HG03039 (cell line): Measurements from ENCODE around the gene PRG2.
"Not testable (repeated sequence)": the region's sequence is repeated elsewhere in the genome, so short reads cannot be mapped to it uniquely, and the experiment has no call there.

ENCODE experiments used
- ATAC-seq: cut with Tn5 transposase; IDR thresholded peaks from one replicate; pipeline ENCODE4 v1.9.1; 2021; ENCODE audit warnings: mild to moderate bottlenecking, moderate library complexity; ENCODE audit not compliant: unreplicated experiment

Gene PRG2

GRCh38 chr11:57421066-57421465 lies 30.6 kb upstream of the PRG2 start:
- no peak for ATAC-seq

- ATAC-seq: no peak
Measured at GRCh38 chr11:57419146-57419545, 28.7 kb upstream of the PRG2 start.

GRCh38 chr11:57418131-57418530 lies 27.7 kb upstream of the PRG2 start:
- no peak for ATAC-seq

GRCh38 chr11:57417056-57417455 lies 26.6 kb upstream of the PRG2 start:
- ATAC-seq: no peak

GRCh38 chr11:57416436-57416835 lies 26.0 kb upstream of the PRG2 start:
- no peak for ATAC-seq

- ATAC-seq: no peak
Measured at GRCh38 chr11:57414612-57415212, 24.3 kb upstream of the PRG2 start.

GRCh38 chr11:57413681-57414080 lies 23.2 kb upstream of the PRG2 start:
- no peak for ATAC-seq

- no peak for ATAC-seq
Measured at GRCh38 chr11:57410287-57410686, 19.8 kb upstream of the PRG2 start.

GRCh38 chr11:57409321-57410100 lies 19.1 kb upstream of the PRG2 start:
- no peak for ATAC-seq

- no peak for ATAC-seq
Measured at GRCh38 chr11:57408771-57409170, 18.3 kb upstream of the PRG2 start.

GRCh38 chr11:57407941-57408475 lies 17.6 kb upstream of the PRG2 start:
- no peak for ATAC-seq

- ATAC-seq: no peak
Measured at GRCh38 chr11:57407010-57407920, 16.8 kb upstream of the PRG2 start.

- ATAC-seq: peak; percentile 71
Measured at GRCh38 chr11:57406337-57406904, 16.0 kb upstream of the PRG2 start.

- no peak for ATAC-seq
Measured at GRCh38 chr11:57405271-57405860, 14.9 kb upstream of the PRG2 start.

GRCh38 chr11:57403802-57404147 lies 13.3 kb upstream of the PRG2 start:
- ATAC-seq: no peak

- not testable (repeated sequence) for ATAC-seq
Measured at GRCh38 chr11:57403003-57403801, 12.8 kb upstream of the PRG2 start.

GRCh38 chr11:57402188-57403002 lies 11.9 kb upstream of the PRG2 start:
- no peak for ATAC-seq

GRCh38 chr11:57399972-57400578 lies 9.6 kb upstream of the PRG2 start:
- ATAC-seq: no peak

- no peak for ATAC-seq
Measured at GRCh38 chr11:57399221-57399620, 8.8 kb upstream of the PRG2 start.
